NB4 (cell line): ENCODE results near the gene CTNNA3.

Experiments used
- DNase-seq: peaks from one replicate; pipeline ENCODE4 v3.0.0; 2010; ENCODE audit warnings: low read depth
- H3K4me3 ChIP-seq: one replicate; pipeline ENCODE4 v1.5.1; 2011; ENCODE audit warnings: mild to moderate bottlenecking, low read depth, low read length, moderate library complexity
- CTCF ChIP-seq: IDR thresholded peaks from one replicate; pipeline ENCODE4 v1.5.1; 2012; ENCODE audit warnings: low read depth, low read length
- MYC ChIP-seq: IDR thresholded peaks from 2 replicates; pipeline ENCODE4 v1.6.1; 2011; ENCODE audit warnings: low read depth, low read length
- POLR2A ChIP-seq: IDR thresholded peaks from 2 replicates; pipeline ENCODE4 v1.6.1; 2011; ENCODE audit warnings: mild to moderate bottlenecking; ENCODE audit not compliant: insufficient read length; ENCODE audit errors: extremely low read depth
- TF ChIP-seq, protein P1 (sequence below): IDR thresholded peaks from 2 replicates; pipeline ENCODE4 v1.6.1; 2011; ENCODE audit warnings: low read depth, low read length

The CTNNA3 gene

DNA sequence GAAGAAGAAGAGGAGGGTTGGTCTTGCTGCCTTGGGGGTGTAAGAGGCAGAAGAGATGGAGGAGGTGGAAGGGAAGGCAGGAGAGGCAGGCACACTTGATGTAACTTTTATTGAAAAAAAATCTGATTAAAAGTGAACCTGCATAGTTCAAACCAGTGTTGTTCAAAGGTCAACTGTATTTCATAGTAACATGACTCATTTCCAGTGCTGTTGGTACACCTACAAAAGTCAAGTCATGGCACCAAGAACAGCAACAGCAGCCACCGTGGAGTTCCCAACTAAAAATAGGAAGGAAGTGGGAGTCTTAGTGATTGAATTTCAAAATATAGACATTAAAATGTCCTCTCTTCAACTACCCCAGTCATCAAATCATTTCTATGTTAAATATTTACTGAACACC lies 88.5 kb downstream of the CTNNA3 start:
- peak; percentile 7 for DNase-seq
- TF ChIP-seq, protein P1, sequence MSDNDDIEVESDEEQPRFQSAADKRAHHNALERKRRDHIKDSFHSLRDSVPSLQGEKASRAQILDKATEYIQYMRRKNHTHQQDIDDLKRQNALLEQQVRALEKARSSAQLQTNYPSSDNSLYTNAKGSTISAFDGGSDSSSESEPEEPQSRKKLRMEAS = no peak
- TF ChIP-seq MYC (no peak), POLR2A (no peak), CTCF (no peak)

DNA sequence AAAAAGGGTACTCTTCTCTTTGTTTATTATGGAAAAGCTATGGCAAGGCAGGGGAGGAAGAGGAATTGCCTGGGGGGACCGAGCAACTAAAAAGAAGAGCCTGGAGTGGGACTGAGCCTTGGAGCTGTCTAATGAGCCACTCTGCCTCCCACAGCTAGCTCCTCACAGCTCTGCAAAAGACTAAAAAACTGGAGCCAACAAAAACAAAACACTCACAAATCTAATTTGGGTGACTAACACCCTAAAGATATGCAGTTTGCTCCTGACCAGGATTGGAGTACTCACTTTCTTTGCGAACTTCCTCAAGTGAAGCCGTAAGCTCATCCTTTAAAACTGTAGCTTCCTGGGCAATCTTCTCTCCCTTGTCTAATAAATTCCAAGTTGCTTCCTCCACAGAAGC lies 89.4 kb downstream of the CTNNA3 start:
- no peak overlapping the region for H3K4me3 ChIP-seq
- TF ChIP-seq CTCF (no peak), POLR2A (no peak), MYC (no peak)
- TF ChIP-seq, protein P1 = no peak
- DNase-seq = no peak

More for the DNA sequence above, 88.5 kb downstream of the CTNNA3 start:
- no peak overlapping the region for H3K4me3 ChIP-seq

GRCh38 chr10:67603701-67604100 lies 92.3 kb downstream of the CTNNA3 start:
- TF ChIP-seq POLR2A (no peak), MYC (no peak), CTCF (no peak)
- TF ChIP-seq, protein P1 = no peak
- no peak overlapping the region for H3K4me3 ChIP-seq
- DNase-seq = no peak

DNA sequence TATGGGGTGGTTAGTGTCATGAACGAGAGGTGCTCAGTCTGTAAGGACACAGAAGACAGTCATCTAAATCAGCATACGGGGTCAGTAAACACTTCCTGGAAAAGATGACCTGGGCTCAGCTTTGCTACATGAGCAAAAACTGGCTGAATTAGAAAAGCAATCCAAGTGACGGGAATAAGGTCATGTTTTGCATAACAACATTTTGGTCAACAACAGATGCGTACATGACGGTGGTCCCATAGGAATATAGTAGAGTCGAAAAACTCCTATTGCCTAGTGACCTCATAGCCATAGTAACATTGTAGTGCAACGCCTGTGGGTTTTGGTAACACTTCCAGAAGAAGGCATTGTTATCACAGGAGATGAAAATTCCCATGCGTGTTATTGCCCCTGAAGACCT lies 92.9 kb downstream of the CTNNA3 start:
- TF ChIP-seq POLR2A (no peak), MYC (no peak), CTCF (no peak)
- TF ChIP-seq, protein P1 = no peak
- no peak for DNase-seq
- H3K4me3 ChIP-seq = no peak overlapping the region

DNA sequence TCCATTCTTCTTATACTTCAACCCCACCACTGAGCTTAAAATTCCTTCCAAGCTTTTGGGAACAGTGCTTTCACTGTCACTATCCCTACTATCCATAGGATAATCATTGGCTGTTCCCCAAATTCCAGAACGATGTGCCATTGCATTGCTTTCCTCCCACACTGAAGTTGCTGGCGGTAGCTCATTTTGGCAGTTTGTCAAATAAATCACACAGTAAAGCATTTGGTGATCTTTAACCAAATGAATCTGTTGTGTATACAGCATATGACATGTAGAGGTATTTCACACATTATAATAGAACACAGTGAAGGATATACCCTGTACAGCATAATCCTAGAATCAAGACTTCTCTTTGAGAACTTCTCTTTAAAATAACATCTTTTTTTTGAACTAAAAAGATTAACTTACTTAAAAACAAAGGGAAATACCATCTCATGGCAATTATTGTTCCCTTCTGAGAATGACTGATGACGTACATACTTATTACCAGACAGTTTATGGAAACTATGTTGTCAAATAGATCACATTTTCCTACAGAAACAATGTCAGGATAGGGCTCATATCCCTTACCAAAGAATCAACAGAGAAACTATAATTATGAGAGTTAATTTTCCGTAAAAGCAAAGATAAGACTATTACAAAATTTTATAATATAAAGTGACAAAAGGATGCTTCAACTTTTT lies 93.6 kb downstream of the CTNNA3 start:
- no peak for TF ChIP-seq CTCF
- TF ChIP-seq MYC = no peak
- TF ChIP-seq POLR2A = no peak
- TF ChIP-seq, protein P1 = no peak
- H3K4me3 ChIP-seq = no peak overlapping the region
- no peak for DNase-seq
